ENCODE measurements around the gene ZFP14.

The ZFP14 gene

GRCh38 chr19:36378625-36379509, at the start of gene ZFP14:
Gene ZFP14, minus strand, starts transcription at chr19:36379201. Its CDS starts 11,309 bp downstream, at chr19:36367892.
- DNase-seq (ENCODE audit: low read depth): peak; percentile 69
- peak within 1 kb of the TSS; percentile 86 for H3K4me3 ChIP-seq (ENCODE audit: low read depth, low read length)

GRCh38 chr19:36423925-36424324, 44.9 kb upstream of the ZFP14 start:
- no peak for DNase-seq (ENCODE audit: low read depth)
- H3K4me3 ChIP-seq (ENCODE audit: low read depth, low read length): no peak overlapping the region

GRCh38 chr19:36421749-36422481, 42.9 kb upstream of the ZFP14 start:
- no peak for DNase-seq (ENCODE audit: low read depth)
- H3K4me3 ChIP-seq (ENCODE audit: low read depth, low read length): peak overlapping the region; percentile 49

GRCh38 chr19:36420961-36421748, 42.2 kb upstream of the ZFP14 start:
- peak overlapping the region; percentile 49 for H3K4me3 ChIP-seq (ENCODE audit: low read depth, low read length)
- no peak for DNase-seq (ENCODE audit: low read depth)

GRCh38 chr19:36418287-36419001, 39.4 kb upstream of the ZFP14 start, which contains the start of gene ZFP82:
Gene ZFP82, minus strand, starts transcription at chr19:36418644. Its CDS starts 8,855 bp downstream, at chr19:36409789.
- DNase-seq (ENCODE audit: low read depth): peak; percentile 41

GRCh38 chr19:36417752-36418286, 38.8 kb upstream of the ZFP14 start:
- DNase-seq (ENCODE audit: low read depth): no peak
- peak overlapping the region; percentile 72 for H3K4me3 ChIP-seq (ENCODE audit: low read depth, low read length)

More at GRCh38 chr19:36418287-36419001, 39.4 kb upstream of the ZFP14 start, which contains the start of gene ZFP82:
- H3K4me3 ChIP-seq (ENCODE audit: low read depth, low read length): peak within 1 kb of the TSS; percentile 72

- no peak overlapping the region for H3K4me3 ChIP-seq (ENCODE audit: low read depth, low read length)
- no peak for DNase-seq (ENCODE audit: low read depth)
These were observed 30.8 kb upstream of the ZFP14 start for GRCh38 chr19:36409841-36410240.

- DNase-seq (ENCODE audit: low read depth): no peak
- H3K4me3 ChIP-seq (ENCODE audit: low read depth, low read length): no peak overlapping the region
These were observed 29.1 kb upstream of the ZFP14 start for GRCh38 chr19:36408101-36408500.

GRCh38 chr19:36404498-36404897, 25.5 kb upstream of the ZFP14 start:
- H3K4me3 ChIP-seq (ENCODE audit: low read depth, low read length): no peak overlapping the region
- DNase-seq (ENCODE audit: low read depth): no peak

- no peak for DNase-seq (ENCODE audit: low read depth)
- no peak overlapping the region for H3K4me3 ChIP-seq (ENCODE audit: low read depth, low read length)
These were observed 22.5 kb upstream of the ZFP14 start for GRCh38 chr19:36401475-36401874.

GRCh38 chr19:36398571-36398970, 19.6 kb upstream of the ZFP14 start:
- no peak for DNase-seq (ENCODE audit: low read depth)
- no peak overlapping the region for H3K4me3 ChIP-seq (ENCODE audit: low read depth, low read length)

GRCh38 chr19:36392916-36393673, 14.1 kb upstream of the ZFP14 start:
- DNase-seq (ENCODE audit: low read depth): no peak
- H3K4me3 ChIP-seq (ENCODE audit: low read depth, low read length): no peak overlapping the region

- H3K4me3 ChIP-seq (ENCODE audit: low read depth, low read length): peak overlapping the region; percentile 86
- DNase-seq (ENCODE audit: low read depth): no peak
These were observed 464 bp upstream of the ZFP14 start for GRCh38 chr19:36379510-36379819.

GRCh38 chr19:36377541-36378178, 1.3 kb downstream of the ZFP14 start:
- DNase-seq (ENCODE audit: low read depth): no peak
- H3K4me3 ChIP-seq (ENCODE audit: low read depth, low read length): peak overlapping the region; percentile 86

GRCh38 chr19:36373638-36374156, 5.3 kb downstream of the ZFP14 start:
- DNase-seq (ENCODE audit: low read depth): no peak
- H3K4me3 ChIP-seq (ENCODE audit: low read depth, low read length): no peak overlapping the region

- DNase-seq (ENCODE audit: low read depth): no peak
- no peak overlapping the region for H3K4me3 ChIP-seq (ENCODE audit: low read depth, low read length)
These were observed 7.1 kb downstream of the ZFP14 start for GRCh38 chr19:36371886-36372285.

GRCh38 chr19:36363845-36364244, 15.2 kb downstream of the ZFP14 start:
- DNase-seq (ENCODE audit: low read depth): no peak
- no peak overlapping the region for H3K4me3 ChIP-seq (ENCODE audit: low read depth, low read length)

Data from skeletal muscle cell (primary cell).